ENCODE data around the gene AK5.

Gene AK5

GRCh38 chr1:77348549-77348948, 66.7 kb downstream of the AK5 start:
- in situ Hi-C loops (cut with MboI; ENCODE audit: low sequenced_read_pairs) = no loop called here

- in situ Hi-C loops (cut with MboI; ENCODE audit: low sequenced_read_pairs) = no loop called here
Measured at GRCh38 chr1:77349275-77349674, 67.5 kb downstream of the AK5 start.

GRCh38 chr1:77350012-77350770, 68.4 kb downstream of the AK5 start:
- in situ Hi-C loops (cut with MboI; ENCODE audit: low sequenced_read_pairs) = no loop called here

GRCh38 chr1:77354536-77354935, 72.7 kb downstream of the AK5 start:
- in situ Hi-C loops (cut with MboI; ENCODE audit: low sequenced_read_pairs) = no loop called here

GRCh38 chr1:77355010-77355409, 73.2 kb downstream of the AK5 start:
- in situ Hi-C loops (cut with MboI; ENCODE audit: low sequenced_read_pairs) = no loop called here

- in situ Hi-C loops (cut with MboI; ENCODE audit: low sequenced_read_pairs) = no loop called here
Measured at GRCh38 chr1:77356136-77356535, 74.3 kb downstream of the AK5 start.

- in situ Hi-C loops (cut with MboI; ENCODE audit: low sequenced_read_pairs) = no loop called here
Measured at GRCh38 chr1:77360256-77360655, 78.4 kb downstream of the AK5 start.

- in situ Hi-C loops (cut with MboI; ENCODE audit: low sequenced_read_pairs) = no loop called here
Measured at GRCh38 chr1:77361621-77362020, 79.8 kb downstream of the AK5 start.

GRCh38 chr1:77370161-77370560, 88.3 kb downstream of the AK5 start:
- in situ Hi-C loops (cut with MboI; ENCODE audit: low sequenced_read_pairs) = no loop called here

GRCh38 chr1:77370583-77371306, 88.9 kb downstream of the AK5 start:
- in situ Hi-C loops (cut with MboI; ENCODE audit: low sequenced_read_pairs) = no loop called here

- in situ Hi-C loops (cut with MboI; ENCODE audit: low sequenced_read_pairs) = no loop called here
Measured at GRCh38 chr1:77371396-77371795, 89.6 kb downstream of the AK5 start.

- in situ Hi-C loops (cut with MboI; ENCODE audit: low sequenced_read_pairs) = no loop called here
Measured at GRCh38 chr1:77373702-77374101, 91.9 kb downstream of the AK5 start.

GRCh38 chr1:77375541-77375940, 93.7 kb downstream of the AK5 start:
- in situ Hi-C loops (cut with MboI; ENCODE audit: low sequenced_read_pairs) = no loop called here

- in situ Hi-C loops (cut with MboI; ENCODE audit: low sequenced_read_pairs) = no loop called here
Measured at GRCh38 chr1:77375990-77376389, 94.2 kb downstream of the AK5 start.

- in situ Hi-C loops (cut with MboI; ENCODE audit: low sequenced_read_pairs) = no loop called here
Measured at GRCh38 chr1:77378723-77379535, 97.1 kb downstream of the AK5 start.

GRCh38 chr1:77382366-77382765, 100.5 kb downstream of the AK5 start:
- in situ Hi-C loops (cut with MboI; ENCODE audit: low sequenced_read_pairs) = no loop called here

GRCh38 chr1:77383236-77383635, 101.4 kb downstream of the AK5 start:
- in situ Hi-C loops (cut with MboI; ENCODE audit: low sequenced_read_pairs) = no loop called here

GRCh38 chr1:77385551-77385950, 103.7 kb downstream of the AK5 start:
- in situ Hi-C loops (cut with MboI; ENCODE audit: low sequenced_read_pairs) = no loop called here

- in situ Hi-C loops (cut with MboI; ENCODE audit: low sequenced_read_pairs) = no loop called here
Measured at GRCh38 chr1:77386276-77386675, 104.5 kb downstream of the AK5 start.

GRCh38 chr1:77387553-77387952, 105.7 kb downstream of the AK5 start:
- in situ Hi-C loops (cut with MboI; ENCODE audit: low sequenced_read_pairs) = no loop called here

GRCh38 chr1:77388661-77389060, 106.8 kb downstream of the AK5 start:
- in situ Hi-C loops (cut with MboI; ENCODE audit: low sequenced_read_pairs) = no loop called here

GRCh38 chr1:77392486-77392885, 110.7 kb downstream of the AK5 start:
- in situ Hi-C loops (cut with MboI; ENCODE audit: low sequenced_read_pairs) = no loop called here
